Thyroid gland (tissue), 4 donors: ENCODE results near the gene FAM135A.

Experiments used
- POLR2A ChIP-seq, 2 donors: fragments of 450-650 bp; IDR thresholded peaks; one replicate each; pipeline ENCODE4 v1.6.1; 2017; ENCODE audit warnings: antibody characterized with exemption in 2 of 2, mild to moderate bottlenecking in 2 of 2, moderate library complexity in 1 of 2
- TF ChIP-seq, protein P1 (sequence below), 6 experiments: fragments of 200-600 bp in 3 of 6; fragments of 450-650 bp in 3 of 6; sonication (generic) in 3 of 6; IDR thresholded peaks; one replicate each; pipeline ENCODE4 v1.5.1; 2016 to 2019; ENCODE audit warnings: antibody characterized with exemption in 6 of 6, mild to moderate bottlenecking in 2 of 6, inconsistent platforms in 1 of 6, moderate library complexity in 1 of 6

DNA sequence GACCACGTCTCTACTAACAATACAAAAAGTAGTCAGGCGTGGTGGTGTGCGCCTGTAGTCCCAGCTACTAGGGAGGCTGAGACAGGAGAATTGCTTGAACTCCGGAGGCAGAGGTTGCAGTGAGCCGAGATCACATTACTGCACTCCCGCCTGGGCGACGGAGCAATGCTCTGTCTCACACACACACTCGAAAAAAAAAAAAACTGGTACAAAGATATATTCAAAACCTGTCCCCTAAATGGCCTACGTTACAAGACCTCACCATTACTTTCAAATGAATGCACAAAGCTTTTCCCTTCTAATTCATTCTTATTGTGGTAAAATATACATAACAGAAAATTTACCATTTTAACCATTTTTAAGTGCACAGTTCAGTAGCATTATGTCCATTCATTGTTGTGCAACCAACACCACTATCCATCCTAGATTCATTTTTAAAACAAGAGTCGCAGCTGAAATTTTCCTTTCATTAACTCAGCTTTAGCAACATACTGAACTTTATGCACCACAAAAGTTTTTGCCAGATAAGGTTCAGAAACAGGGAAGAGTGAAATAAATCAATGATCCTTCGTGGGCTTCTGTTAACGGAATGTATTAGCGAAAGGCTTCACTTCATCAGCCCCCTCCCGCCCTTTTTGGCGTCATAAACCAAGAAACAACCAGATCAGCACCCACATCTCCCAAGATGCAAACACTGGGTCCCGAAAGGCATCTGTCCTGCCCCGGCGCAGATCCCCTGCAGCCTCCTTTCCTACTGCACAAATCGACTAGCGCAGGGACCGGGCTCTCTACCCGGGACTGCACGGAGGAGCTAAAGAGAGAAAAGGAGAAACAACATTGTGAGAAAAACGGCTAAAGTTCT, 825 bp upstream of the FAM135A start:
- TF ChIP-seq, protein P1, sequence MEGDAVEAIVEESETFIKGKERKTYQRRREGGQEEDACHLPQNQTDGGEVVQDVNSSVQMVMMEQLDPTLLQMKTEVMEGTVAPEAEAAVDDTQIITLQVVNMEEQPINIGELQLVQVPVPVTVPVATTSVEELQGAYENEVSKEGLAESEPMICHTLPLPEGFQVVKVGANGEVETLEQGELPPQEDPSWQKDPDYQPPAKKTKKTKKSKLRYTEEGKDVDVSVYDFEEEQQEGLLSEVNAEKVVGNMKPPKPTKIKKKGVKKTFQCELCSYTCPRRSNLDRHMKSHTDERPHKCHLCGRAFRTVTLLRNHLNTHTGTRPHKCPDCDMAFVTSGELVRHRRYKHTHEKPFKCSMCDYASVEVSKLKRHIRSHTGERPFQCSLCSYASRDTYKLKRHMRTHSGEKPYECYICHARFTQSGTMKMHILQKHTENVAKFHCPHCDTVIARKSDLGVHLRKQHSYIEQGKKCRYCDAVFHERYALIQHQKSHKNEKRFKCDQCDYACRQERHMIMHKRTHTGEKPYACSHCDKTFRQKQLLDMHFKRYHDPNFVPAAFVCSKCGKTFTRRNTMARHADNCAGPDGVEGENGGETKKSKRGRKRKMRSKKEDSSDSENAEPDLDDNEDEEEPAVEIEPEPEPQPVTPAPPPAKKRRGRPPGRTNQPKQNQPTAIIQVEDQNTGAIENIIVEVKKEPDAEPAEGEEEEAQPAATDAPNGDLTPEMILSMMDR (IDR thresholded peaks at IDR 0.05): no peak
- TF ChIP-seq POLR2A (IDR thresholded peaks at IDR 0.05): no peak
